Dedifferentiated amniotic fluid mesenchymal stem cell (primary cell): ENCODE results near the gene COL11A2.

ENCODE experiments used
- DNase-seq: peaks from one replicate; pipeline ENCODE4 v3.0.0-alpha.2; 2016; ENCODE audit errors: extremely low spot score

Gene COL11A2

DNA sequence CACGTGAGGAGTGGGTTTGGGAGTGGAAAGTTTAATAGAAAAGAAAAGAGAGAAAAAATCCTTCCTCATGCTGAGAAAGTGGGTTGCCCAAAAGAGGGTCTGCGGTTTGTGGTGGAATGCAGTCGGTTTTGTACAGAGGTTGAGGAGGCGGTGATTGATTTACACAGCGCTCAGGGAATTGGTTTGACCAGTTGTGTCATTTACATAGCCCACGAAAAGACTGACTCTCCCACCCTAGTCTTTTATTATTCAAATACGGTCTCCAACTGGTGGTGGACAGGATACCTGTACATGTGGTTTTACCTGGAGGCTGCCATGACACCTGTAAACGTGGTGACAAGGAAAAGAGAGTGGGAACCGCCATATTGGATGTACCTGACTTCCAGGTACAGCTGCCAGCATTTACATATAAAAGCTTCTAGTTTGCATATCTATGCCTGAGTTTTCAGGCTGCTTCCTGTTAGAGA lies 74.4 kb downstream of the COL11A2 start:
- DNase-seq = no peak

DNA sequence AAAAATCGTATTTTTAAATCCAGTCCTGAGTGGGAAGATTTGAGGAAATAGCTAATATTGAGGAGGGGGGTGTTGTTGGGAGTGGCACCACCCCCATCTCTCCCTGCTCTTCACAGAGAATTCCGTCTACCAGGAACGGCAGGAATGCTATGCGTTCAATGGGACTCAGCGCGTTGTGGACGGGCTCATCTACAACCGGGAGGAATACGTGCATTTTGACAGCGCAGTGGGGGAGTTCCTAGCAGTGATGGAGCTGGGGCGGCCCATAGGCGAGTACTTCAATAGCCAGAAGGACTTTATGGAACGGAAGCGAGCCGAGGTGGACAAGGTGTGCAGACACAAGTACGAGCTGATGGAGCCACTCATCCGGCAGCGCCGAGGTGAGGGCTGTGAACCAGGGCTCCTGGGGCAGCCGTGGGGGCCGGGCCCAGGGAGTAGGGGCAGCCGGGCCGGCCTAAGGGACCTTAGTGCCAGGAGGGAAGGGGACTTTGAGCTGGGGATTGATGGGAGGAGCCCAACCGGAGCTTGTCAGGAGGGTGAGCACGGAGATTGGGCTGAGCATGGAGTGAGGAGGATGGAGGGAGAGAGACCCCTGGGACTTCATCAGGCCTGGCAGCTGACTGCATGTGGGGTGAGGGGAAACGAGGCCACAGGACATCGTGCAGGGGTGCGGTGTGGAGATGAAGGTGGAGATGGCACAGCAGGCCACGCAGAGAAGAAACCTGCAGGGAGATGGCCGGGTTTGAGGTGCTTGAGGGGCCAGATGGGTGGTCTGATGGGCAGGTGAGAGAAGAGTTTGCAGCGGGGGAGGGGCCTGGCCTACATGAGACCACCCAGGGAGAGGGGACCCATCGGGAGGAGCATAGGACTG lies 75.2 kb downstream of the COL11A2 start:
- DNase-seq = no peak

GRCh38 chr6:33116417-33116816 lies 75.8 kb downstream of the COL11A2 start:
- DNase-seq = no peak

- no peak for DNase-seq
These were observed 77.9 kb downstream of the COL11A2 start for GRCh38 chr6:33114406-33114805.

GRCh38 chr6:33113755-33114154 lies 78.5 kb downstream of the COL11A2 start:
- no peak for DNase-seq
